ENCODE measurements around the gene HOXA9.

DNA sequence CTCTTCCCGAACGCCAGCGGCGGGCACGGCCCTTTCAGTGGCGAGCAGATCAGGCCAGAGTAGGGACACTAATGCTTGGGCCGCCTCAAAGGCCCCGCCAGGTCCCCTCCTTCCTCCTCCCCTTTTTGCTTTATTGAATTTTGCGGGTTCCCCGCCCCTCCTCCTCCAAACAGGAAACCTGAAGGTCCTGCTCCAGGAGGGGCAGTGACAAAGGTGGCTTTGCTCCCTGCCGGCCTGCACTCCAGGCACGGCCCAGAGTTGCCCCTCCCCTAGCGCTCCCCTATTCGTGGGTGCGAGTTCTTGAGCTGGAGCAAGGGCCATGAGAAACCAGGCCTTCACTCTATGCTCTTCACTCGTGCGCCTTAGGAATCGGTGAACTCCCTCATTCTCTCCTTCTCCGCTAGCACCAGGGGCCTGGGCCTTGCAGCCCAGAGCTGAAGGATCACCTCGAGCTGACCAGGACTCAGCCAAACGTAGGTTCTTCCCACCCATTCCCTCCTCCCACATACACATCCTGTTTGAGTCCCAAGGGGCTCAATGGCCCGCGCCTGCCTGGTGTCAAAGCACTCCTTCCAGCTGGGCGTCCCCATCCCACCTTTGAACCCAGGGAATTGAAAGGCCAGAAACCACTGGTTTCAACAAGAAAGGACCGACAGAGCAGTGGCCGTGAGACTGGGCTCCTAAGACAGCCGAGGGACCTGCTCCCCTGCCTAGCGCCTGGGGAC lies 17.1 kb downstream of the HOXA9 start:
- no peak for TF ChIP-seq POLR2A (IDR thresholded peaks at IDR 0.05; ENCODE audit: extremely low read depth, insufficient read length)
- TF ChIP-seq, protein P1, sequence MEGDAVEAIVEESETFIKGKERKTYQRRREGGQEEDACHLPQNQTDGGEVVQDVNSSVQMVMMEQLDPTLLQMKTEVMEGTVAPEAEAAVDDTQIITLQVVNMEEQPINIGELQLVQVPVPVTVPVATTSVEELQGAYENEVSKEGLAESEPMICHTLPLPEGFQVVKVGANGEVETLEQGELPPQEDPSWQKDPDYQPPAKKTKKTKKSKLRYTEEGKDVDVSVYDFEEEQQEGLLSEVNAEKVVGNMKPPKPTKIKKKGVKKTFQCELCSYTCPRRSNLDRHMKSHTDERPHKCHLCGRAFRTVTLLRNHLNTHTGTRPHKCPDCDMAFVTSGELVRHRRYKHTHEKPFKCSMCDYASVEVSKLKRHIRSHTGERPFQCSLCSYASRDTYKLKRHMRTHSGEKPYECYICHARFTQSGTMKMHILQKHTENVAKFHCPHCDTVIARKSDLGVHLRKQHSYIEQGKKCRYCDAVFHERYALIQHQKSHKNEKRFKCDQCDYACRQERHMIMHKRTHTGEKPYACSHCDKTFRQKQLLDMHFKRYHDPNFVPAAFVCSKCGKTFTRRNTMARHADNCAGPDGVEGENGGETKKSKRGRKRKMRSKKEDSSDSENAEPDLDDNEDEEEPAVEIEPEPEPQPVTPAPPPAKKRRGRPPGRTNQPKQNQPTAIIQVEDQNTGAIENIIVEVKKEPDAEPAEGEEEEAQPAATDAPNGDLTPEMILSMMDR (IDR thresholded peaks at IDR 0.05; ENCODE audit: low read depth, low read length) = no peak

Data from NB4 (cell line).